ENCODE results near the gene SETD3. TPM values are rescaled to one million over a fixed set of nuclear protein-coding genes. Genes with fewer than 3 reads are reported as not detected.

The SETD3 gene
- total RNA-seq, 6 experiments from 2014 or later, result 42.1 to 53.9 (median 47.0) TPM

- no peak for DNase-seq
- peaks cover 59% of the 10 kb centered on the region for H3K4me1 Mint-ChIP-seq (ENCODE audit: low read depth)
- H3K9me3 Mint-ChIP-seq, result no peaks in the 10 kb centered on the region
- H3K36me3 Mint-ChIP-seq (ENCODE audit: low read depth), result peaks cover 10% of the 10 kb centered on the region; the same call in 1 of the 2 replicates
- no peak for TF ChIP-seq CTCF (IDR thresholded peaks at IDR 0.05)
- H3K4me3 Mint-ChIP-seq, result peak overlapping the region; percentile 96
- H3K27ac Mint-ChIP-seq, result peak overlapping the region; percentile 92
- H3K27me3 Mint-ChIP-seq (ENCODE audit: insufficient read depth), result peaks cover 7% of the 10 kb centered on the region; the same call in 1 of the 2 replicates
Observed at GRCh38 chr14:99479160-99479905, 1.3 kb downstream of the SETD3 start.

- Mint-ChIP-seq H3K4me3 (peak overlapping the region; percentile 96), H3K36me3 (ENCODE audit: low read depth) (peaks cover 10% of the 10 kb centered on the region; the same call in 1 of the 2 replicates), H3K4me1 (ENCODE audit: low read depth) (peaks cover 54% of the 10 kb centered on the region), H3K27ac (peak overlapping the region; percentile 47), H3K9me3 (no peaks in the 10 kb centered on the region), H3K27me3 (ENCODE audit: insufficient read depth) (peaks cover 7% of the 10 kb centered on the region; the same call in 1 of the 2 replicates)
- DNase-seq, result no peak
- TF ChIP-seq CTCF (IDR thresholded peaks at IDR 0.05), result no peak
Observed at GRCh38 chr14:99478128-99478527, 2.5 kb downstream of the SETD3 start.

- DNase-seq, result peak; percentile 11
- no peak for TF ChIP-seq CTCF (IDR thresholded peaks at IDR 0.05)
- H3K4me1 Mint-ChIP-seq (ENCODE audit: low read depth), result peaks cover 52% of the 10 kb centered on the region
- H3K4me3 Mint-ChIP-seq, result no peak overlapping the region
- H3K9me3 Mint-ChIP-seq, result no peaks in the 10 kb centered on the region
- H3K27me3 Mint-ChIP-seq (ENCODE audit: insufficient read depth), result peaks cover 7% of the 10 kb centered on the region
- H3K36me3 Mint-ChIP-seq (ENCODE audit: low read depth), result peaks cover 6% of the 10 kb centered on the region; the same call in 1 of the 2 replicates
- H3K27ac Mint-ChIP-seq, result no peak overlapping the region; the same call in 1 of the 2 replicates
Observed at GRCh38 chr14:99476864-99477263, 3.8 kb downstream of the SETD3 start.

- H3K27ac Mint-ChIP-seq, result no peak overlapping the region
- H3K4me1 Mint-ChIP-seq (ENCODE audit: low read depth), result peaks cover 52% of the 10 kb centered on the region
- no peak for DNase-seq
- H3K36me3 Mint-ChIP-seq (ENCODE audit: low read depth), result no peaks in the 10 kb centered on the region
- no peak overlapping the region for H3K4me3 Mint-ChIP-seq
- no peak for TF ChIP-seq CTCF (IDR thresholded peaks at IDR 0.05)
- H3K9me3 Mint-ChIP-seq, result no peaks in the 10 kb centered on the region
- H3K27me3 Mint-ChIP-seq (ENCODE audit: insufficient read depth), result no peaks in the 10 kb centered on the region; the same call in 1 of the 2 replicates
Observed at GRCh38 chr14:99475660-99476059, 5.0 kb downstream of the SETD3 start.

- Mint-ChIP-seq H3K27me3 (ENCODE audit: insufficient read depth) (no peaks in the 10 kb centered on the region; the same call in 1 of the 2 replicates), H3K27ac (no peak overlapping the region), H3K4me3 (no peak overlapping the region), H3K4me1 (ENCODE audit: low read depth) (peaks cover 53% of the 10 kb centered on the region), H3K9me3 (no peaks in the 10 kb centered on the region), H3K36me3 (ENCODE audit: low read depth) (no peaks in the 10 kb centered on the region)
- no peak for DNase-seq
- TF ChIP-seq CTCF (IDR thresholded peaks at IDR 0.05), result no peak
Observed at GRCh38 chr14:99475179-99475578, 5.5 kb downstream of the SETD3 start.

All from HFFc6 (cell line).